Measurements from ENCODE around the gene SREBF2.
A peak's percentile ranks its signal among the peaks of the same experiment; 100 is the strongest.
"Not testable (repeated sequence)": the region's sequence is repeated elsewhere in the genome, so short reads cannot be mapped to it uniquely, and the experiment has no call there.

SREBF2 gene

DNA sequence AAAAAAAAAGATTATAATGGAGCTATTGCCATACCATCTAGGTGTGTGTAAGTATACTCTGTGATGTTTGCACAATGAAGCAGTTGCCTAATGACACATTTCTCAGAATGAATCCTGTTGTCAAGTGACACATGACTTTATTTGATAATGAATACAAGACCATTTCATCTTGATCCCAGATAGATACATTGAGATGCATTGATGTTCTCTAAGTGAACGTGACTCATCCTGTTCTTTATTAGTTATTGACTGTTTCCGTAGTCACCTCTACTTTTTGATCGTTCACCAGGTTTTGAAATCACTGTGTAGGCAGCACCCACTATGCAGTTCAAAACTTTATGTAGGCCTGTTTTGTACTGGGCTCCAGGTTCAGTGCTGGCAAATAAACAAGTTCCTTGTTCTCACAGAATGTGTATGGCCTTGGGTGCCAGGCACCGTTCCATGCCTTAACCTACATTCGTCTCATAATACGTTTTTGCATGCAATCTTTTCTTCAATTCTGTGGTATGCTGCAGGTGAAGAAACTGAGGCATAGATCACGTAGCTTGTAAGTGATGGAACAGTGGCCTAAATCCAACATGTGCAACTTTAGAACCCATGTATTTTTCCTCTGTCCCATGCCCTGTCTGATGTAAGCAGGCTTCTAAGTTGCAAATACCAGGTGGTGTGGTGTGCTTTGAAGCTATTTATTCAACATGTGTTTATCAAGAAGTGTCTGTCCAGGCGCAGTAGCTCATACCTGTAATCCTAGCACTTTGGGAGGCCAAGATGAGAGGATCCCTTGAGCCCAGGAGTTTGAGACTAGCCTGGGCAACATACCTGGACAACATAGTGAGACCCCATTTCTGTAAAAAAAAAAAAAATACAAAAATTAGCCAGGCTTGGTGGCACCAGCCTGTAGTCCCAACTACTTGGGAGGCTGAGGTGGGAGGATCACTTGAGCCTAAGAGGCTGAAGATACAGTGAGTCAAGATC is 10.4 kb downstream of the SREBF2 start:
- DNase-seq = no peak

DNA sequence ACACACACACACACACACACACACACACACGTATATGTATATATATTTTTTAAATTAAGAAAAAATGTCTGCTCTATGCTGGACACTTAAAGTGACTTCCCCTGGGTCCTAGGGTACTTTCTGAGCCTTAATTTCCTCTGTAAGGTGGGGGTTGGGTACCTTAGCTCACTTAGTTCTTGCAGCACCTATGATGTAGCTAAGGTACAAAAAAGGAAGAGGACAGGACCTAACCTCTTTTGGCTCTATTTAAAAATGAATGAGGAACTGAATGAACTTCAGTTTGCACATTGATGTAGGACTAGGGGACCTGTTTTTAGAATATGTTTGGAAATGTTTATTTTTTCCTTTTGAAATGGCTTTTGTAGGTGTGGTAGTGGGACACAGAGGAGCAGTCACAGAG is 11.1 kb downstream of the SREBF2 start:
- DNase-seq = no peak

DNA sequence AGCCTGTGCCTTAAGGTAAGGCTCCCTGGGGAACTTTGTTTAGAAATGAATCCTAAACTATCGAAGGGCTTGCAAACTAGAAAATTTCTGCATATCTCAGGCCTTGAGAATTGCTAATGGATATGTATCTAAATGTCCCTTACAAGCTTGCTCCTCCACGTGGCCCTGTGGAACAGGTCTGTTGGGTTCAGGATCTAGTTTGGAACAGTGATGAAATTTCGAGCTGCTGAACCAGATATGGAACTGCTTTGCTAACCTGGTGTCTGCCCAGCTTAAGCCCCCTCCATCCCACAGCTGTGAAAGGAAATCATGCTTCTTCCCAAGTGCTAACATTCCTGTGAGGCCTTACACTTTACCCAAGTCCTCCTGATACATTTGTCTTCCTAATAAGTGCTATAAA is 11.6 kb downstream of the SREBF2 start:
- DNase-seq = no peak

DNA sequence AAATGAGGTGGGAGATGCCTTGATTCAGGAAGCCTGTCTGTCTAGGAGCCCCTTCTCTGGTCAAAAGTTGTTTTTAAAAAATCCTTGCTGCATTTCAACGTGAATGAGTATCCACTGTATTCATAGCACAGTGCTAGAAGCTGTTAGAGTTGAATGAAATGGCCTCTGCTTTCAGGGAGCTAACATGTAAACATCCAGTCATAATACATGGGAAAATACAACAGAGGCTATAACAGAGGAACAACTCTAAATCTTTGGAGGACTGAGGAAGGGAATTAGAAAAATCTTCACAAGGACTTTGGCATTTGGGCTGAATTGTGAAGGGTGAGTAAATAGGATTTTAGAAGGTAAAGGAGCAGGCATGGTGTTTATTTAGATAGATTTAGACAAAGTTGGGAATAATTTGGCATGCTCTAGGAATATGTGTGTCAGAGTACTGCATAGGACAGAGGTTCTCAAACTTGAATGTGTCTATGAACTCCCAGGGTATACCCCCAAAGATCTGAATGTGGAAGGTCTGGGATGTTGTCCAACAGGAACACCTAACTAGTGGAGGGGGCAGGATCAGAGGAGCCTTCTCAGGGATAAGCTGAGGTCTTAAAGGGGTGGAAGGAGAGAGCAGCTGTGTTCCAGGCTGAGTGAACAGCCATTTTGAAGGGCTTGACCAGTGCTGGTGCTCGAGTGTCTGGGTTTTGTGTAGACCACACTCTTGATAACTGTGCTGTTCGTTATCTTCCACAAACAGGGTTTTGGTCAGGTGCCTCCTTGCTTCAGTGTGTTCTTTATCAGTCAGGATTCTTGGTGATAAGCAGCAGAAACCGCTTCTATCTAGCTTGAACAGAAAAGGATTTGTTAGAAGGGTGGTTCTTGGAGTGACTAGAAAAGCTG is 12.7 kb downstream of the SREBF2 start:
- DNase-seq = no peak

DNA sequence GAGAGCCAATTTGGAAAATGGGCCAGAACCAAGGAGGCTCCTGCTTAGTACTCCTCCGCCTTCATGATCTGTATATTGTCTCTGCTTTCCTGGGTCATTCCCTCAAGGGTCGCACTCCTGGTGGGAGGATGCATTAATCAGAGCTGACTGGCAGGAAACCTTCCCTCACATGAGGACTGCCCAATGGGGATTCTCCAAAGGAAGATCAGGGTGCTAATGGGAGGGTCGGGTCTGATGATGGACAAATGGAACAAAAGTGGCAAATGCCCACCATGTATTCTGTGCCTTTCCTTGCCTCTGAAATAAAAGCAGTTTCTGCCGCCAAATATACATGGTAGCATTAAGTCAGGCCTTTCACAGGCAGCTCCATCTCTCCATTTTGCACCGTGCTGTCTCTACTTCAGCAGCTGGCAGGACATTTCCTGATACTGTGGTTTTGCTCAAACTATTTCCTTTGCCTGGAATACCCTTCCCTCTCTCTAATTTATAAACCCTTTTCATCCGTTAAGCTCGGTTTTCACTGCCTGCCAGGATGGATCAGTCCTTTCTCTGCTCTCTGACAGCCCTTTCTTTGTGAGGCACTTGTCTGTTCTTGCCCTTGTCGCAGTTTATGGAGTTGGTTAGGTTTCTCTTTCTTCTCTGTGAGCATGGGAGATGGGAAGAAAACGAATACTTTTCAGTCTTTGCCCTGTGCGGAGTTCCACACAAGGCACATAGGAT is 13.5 kb downstream of the SREBF2 start:
- no peak for DNase-seq

DNA sequence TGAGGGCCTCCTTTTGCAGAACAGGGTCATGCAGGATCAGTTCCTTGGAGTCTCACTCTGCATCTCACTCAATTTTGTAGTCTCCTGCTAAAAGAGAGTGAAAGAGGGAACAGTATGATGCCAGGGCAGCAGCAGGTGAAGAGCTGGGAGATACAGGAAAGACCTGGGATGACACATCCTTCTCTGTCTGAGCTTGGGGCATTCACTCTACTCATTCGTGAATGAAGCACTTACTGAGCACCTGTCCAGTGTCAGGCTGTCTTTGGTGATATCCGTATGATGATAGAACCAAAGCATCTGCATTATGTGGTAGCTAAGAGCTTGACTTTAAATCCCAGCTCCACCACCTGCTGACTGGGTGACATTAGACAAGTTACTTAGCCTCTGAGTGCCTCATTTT is 14.4 kb downstream of the SREBF2 start:
- no peak for DNase-seq

DNA sequence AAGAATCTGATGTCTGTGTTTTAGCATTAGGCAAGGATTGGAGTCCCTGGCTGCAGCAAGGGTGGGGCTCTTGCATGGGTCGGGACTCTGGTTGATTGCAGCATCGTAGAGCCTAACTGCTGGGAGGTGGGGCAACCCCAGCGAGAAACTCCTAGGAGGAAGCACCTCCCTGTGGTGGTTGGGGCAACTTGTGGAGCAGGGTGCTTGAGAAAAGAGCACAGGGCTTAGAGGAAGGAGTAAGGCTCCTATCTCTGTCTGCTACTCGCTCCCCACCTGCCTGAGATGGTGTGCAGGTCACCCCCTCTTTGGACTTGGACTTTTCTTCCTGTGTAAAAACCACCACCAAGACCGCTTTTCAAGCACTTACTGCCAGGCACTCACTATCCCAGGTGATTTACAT is 15.6 kb downstream of the SREBF2 start:
- no peak for DNase-seq

DNA sequence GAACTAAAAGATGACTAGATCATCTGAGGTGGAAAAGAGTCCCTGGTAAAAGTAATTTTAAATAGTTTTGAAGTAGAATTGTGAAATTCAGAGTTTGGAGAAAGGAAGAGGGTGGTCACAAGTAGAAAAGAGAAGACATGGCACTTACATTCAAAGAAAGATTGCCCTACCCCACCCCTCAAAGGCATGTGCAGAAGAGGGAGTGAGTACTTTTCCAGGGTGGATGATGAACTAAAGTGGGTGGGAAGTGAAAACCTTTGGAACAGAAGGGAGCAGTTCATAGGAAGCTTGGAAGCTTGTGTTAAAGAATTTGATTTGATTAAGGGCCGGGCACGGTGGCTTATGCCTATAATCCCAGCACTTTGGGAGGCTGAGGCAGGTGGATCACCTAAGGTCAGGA is 23.6 kb downstream of the SREBF2 start:
- no peak for DNase-seq

DNA sequence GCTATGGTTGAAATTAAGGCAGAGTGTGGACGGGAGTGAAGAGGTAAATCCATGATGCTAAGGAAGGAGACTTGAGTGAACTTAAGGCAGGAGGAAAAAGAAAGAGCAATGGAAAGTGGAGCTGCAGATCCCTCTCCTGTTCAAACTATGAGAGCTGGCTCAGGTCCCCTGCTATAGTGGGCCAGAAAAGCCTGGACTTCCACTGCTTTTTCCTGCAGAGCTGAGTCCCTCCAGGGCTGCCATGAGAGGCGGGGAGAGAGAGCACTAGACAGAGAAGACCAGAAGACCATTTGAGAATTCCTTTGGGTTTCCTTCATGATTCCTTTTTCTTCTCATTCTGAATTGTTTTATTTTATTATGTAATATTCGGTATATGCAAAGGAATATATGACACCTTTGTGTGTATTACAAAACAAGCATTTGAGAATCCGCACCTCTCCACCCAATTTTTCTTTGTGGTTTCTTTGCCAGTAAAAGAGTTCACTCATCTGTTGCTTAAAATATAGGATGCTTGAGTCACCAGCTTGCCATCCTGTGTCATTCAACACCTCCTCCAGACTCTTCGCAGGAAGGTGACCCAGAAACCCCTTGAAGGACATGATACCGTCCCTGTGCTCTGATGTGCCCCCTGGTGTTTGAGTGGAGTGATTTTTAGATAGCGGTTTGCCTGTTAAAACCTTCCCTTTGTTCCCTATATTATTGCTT is 24.4 kb downstream of the SREBF2 start:
- no peak for DNase-seq

DNA sequence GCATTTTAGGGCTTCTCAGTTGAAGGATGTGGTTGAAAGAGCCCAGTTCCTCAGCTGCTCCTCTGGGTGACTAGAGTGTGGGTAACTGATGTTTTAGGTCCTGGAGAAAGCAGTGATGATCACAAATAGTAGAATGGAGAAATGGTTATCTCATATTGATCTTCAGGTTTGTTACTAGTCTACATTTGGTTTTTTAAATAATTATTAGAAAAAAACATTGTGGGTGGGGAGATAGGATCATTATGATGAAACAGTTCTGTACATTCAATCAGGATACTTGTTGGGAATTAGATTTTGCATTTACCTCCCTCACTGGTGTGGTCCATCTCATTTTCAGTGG is 24.9 kb downstream of the SREBF2 start:
- DNase-seq = no peak

DNA sequence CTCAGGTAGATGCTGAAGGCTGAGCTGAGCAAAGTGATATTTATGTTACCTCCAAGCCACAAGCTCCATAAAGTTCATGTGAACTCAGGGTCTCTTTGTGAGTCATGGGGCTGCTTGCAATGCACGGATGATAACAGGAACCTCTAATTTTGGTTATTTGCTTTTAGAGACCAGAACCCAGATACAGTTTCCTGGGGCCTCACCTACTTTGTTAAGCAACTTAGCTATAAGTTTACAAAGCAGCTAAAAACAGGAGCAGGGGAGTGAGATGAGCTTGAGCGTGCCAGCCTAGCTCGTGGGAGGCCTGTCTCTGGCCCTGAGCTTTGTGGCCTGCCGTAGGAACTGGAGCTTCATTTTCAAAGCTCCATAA is 29.2 kb downstream of the SREBF2 start:
- DNase-seq = no peak

DNA sequence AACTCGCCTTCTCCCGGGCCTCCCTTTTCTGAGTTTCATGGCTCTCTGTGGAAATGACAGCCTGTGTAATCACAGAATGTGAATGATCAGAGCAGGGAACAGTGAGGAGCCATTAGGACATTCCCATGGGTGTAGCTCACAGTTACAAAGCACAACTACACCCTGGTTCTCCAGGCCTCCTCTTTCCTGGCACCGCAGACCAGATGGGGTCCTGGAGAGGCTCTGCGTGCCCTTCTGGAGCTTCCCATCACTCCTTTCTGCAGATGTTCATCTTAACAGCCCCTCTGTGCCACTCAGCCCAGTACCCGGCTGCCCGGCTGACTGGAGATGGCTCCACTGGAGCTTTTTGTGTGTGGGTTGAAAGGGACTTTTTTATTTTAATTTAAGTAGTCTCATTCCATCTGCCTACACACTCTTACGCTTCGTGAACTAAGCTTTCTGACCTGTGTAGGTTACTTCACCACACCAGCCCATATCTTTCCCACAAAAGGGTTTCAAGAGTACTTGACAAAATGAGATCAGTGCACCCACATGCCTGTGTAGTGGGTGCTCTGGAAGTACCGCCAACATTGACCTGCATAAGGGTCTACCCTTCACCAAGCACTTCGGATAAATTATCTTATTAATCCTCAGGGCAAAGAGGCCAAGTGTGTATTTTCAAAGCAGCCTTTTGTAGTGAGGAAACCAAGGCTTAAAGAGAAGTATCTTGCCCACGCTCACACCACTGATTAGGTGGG is 29.8 kb downstream of the SREBF2 start:
- peak; percentile 10 for DNase-seq

DNA sequence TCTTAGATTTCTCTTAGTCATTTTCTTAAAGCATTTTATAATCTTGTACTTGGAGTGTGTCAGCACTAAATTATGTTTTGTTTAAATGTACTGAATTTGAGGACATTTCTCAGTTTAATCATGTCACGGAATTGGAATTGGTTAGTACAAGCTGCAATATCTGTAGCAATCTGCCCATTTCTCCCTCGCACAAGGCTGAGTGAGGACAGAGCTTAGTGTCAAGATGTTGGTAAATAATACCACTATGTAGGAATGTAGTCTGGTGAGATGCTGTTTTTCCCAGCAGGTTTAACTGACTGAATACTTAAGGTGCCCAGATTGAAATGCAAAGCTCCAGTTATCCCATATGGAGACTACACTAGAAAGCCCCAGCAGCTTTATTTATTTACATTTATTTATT is 30.6 kb downstream of the SREBF2 start:
- DNase-seq = no peak

DNA sequence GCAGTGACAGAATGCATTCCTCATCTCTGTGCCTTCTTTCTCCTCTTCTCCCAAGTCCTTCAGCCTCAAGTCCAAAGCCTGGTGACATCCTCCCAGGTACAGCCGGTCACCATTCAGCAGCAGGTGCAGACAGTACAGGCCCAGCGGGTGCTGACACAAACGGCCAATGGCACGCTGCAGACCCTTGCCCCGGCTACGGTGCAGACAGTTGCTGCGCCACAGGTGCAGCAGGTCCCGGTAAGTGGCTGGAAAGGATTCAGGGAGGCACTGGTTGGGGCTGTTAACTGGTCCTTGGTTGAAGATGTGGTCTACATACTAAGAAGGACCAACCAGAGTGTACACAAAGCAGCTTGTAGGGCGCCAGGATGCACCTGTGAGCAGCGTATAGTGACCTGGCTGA is 35.7 kb downstream of the SREBF2 start:
- DNase-seq = no peak

DNA sequence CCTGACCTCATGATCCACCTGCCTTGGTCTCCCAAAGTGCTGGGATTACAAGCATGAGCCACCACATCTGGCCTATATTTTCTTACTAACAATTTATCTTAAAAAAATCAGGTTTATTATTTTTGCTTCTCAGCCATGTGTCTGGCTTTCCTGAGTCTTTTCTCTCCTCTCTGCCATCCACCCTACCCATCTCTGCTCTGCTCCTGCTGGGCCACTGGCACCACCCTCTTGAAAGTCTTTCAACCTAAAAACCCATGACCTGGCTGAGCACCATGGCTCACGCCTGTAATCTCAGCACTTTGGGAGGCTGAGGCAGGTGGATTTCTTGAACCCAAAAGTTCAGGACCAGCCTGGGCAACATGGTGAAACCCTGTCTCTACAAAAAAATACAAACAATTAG is 37.2 kb downstream of the SREBF2 start:
- not testable (repeated sequence) for DNase-seq

DNA sequence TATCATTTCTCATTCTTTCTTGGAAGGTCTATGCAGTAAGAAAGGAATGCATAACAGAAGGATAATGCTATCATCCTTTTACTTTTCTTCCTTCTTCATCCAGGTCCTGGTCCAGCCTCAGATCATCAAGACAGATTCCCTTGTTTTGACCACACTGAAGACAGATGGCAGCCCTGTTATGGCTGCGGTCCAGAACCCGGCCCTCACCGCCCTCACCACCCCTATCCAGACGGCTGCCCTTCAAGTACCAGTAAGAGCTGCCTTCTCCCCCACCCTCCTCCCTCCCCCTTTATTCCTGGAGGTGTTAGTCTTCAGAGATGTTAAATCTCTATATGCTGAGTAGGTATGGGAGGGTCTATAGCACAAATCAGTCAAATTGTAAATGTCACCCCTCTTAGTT is 37.9 kb downstream of the SREBF2 start:
- DNase-seq = no peak

DNA sequence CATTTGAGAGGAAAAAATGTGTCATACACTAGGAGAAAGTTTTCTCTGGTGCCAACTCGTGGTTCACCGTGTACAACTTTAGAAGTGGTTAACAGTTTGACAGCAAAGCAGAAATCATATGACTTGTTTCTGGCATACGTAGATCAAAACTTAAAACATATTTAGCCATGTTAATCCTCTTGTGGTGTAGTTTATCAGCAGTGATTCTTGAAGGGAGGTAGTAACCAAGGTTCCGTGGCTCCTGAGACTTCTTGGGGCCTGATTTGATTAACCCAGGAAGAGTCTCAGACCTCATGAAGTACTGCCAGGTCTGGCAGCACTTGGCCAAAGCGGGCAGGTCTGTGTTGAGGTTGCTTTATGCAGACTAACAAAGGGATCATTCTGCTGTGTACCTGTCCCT is 40.5 kb downstream of the SREBF2 start:
- no peak for DNase-seq

DNA sequence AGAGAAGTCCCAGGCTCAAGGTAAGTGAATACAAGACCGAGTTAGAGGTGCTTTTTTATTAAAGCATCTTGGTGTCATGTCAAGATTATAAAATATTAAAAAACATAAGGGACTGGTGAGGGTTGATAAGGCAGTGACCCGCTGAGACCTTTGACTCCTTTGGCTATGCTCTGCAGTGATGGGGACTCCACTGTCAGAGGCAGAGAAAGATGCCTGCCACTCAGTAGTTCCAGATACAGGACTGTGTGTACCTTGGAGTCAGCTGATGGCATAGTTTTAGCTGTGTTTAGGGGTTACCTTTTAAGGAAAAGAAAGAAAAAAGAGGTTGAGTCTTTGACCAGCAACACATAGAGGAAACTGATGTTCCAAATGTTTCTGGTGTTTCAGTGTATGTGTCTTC is 41.2 kb downstream of the SREBF2 start:
- DNase-seq = no peak

DNA sequence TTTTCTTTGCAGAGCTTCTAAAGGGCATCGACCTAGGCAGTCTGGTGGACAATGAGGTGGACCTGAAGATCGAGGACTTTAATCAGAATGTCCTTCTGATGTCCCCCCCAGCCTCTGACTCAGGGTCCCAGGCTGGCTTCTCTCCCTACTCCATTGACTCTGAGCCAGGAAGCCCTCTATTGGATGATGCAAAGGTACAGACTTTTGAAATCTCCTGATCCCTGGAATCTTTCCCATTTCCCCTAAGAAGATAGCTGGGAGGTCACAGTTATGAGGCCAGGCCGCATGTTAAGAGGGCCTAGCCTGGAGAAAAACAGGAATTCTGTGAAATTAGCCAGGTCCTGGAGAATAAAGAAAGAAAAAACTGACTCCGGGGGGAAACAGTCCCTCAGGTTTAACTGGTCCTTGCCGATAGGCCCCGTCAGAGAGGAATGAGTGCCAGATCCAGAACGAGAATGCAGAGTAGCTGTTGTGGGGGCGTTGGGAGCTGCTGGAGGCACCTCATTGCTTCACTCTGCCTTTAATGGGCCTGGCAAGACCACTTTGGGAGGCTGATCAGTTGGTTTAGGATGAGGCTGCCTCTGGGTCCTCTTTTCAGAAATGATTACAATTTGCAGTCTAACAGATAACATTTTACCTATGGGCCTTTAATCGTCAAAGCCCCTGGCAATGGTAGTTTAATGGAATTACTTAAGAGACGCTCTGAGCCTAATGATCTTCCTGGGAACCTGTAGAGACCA is 42.8 kb downstream of the SREBF2 start:
- no peak for DNase-seq

DNA sequence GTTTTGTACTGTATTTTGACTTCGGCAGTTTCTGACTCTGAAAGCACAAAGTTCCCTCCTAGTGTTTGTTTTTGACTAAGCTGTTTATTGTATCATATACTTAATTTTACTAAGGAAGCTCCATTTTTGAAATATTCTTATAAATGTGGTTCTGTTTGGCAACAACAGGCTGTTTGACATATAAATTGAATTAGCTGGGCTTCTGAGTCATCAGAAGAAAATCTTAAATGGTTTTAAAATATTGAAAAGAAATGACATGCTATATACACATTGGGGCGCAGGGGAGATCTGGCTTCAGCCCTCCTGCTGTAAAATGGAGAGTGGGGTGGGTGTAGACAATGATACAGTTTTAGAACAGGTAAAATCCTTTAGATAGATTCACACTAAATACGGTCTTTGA is 43.4 kb downstream of the SREBF2 start:
- DNase-seq = no peak

DNA sequence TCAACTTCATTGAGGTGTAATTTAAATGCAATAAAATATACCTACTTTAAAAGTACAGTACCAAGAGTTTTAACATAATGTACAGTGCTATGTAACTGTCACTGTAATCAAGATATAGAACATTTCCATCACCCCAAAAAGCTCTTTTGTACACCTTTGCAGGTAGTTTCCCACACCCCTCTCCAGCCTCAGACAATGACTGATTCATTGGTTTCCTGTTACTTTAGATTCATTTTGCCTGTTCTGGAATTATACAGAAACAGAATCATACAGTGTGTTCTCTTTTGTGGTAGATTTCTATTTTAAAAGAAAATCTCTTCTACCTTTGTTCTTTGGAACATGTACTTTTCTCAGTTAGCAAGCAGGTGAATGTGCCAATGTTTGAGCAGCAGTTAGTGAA is 43.8 kb downstream of the SREBF2 start:
- DNase-seq = no peak

Data from midbrain (tissue), 1 donor.